ENCODE data around the gene ADCY7.

The ADCY7 gene

GRCh38 chr16:50252874-50253513 lies 13.4 kb upstream of the ADCY7 start:
- no peak for DNase-seq (ENCODE audit: low read depth)
- TF ChIP-seq POLR2A (IDR thresholded peaks at IDR 0.05; ENCODE audit: extremely low read depth, insufficient read length) (no peak), MAX (IDR thresholded peaks at IDR 0.05; ENCODE audit: low read depth, low read length) (no peak), MYC (IDR thresholded peaks at IDR 0.05; ENCODE audit: low read depth, low read length) (no peak)
- TF ChIP-seq, protein P1, sequence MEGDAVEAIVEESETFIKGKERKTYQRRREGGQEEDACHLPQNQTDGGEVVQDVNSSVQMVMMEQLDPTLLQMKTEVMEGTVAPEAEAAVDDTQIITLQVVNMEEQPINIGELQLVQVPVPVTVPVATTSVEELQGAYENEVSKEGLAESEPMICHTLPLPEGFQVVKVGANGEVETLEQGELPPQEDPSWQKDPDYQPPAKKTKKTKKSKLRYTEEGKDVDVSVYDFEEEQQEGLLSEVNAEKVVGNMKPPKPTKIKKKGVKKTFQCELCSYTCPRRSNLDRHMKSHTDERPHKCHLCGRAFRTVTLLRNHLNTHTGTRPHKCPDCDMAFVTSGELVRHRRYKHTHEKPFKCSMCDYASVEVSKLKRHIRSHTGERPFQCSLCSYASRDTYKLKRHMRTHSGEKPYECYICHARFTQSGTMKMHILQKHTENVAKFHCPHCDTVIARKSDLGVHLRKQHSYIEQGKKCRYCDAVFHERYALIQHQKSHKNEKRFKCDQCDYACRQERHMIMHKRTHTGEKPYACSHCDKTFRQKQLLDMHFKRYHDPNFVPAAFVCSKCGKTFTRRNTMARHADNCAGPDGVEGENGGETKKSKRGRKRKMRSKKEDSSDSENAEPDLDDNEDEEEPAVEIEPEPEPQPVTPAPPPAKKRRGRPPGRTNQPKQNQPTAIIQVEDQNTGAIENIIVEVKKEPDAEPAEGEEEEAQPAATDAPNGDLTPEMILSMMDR (IDR thresholded peaks at IDR 0.05; ENCODE audit: low read depth, low read length), result no peak
- no peak overlapping the region for H3K4me3 ChIP-seq (ENCODE audit: low read depth, low read length)

GRCh38 chr16:50253514-50253910 lies 12.8 kb upstream of the ADCY7 start:
- no peak for DNase-seq (ENCODE audit: low read depth)
- TF ChIP-seq MYC (IDR thresholded peaks at IDR 0.05; ENCODE audit: low read depth, low read length) (no peak), MAX (IDR thresholded peaks at IDR 0.05; ENCODE audit: low read depth, low read length) (no peak), POLR2A (IDR thresholded peaks at IDR 0.05; ENCODE audit: extremely low read depth, insufficient read length) (no peak)
- TF ChIP-seq, protein P1 (IDR thresholded peaks at IDR 0.05; ENCODE audit: low read depth, low read length), result no peak
- no peak overlapping the region for H3K4me3 ChIP-seq (ENCODE audit: low read depth, low read length)

- no peak overlapping the region for H3K4me3 ChIP-seq (ENCODE audit: low read depth, low read length)
- no peak for DNase-seq (ENCODE audit: low read depth)
Measured at GRCh38 chr16:50254072-50254471, 12.3 kb upstream of the ADCY7 start.

GRCh38 chr16:50255538-50255937 lies 10.8 kb upstream of the ADCY7 start:
- H3K4me3 ChIP-seq (ENCODE audit: low read depth, low read length), result no peak overlapping the region
- TF ChIP-seq MYC (IDR thresholded peaks at IDR 0.05; ENCODE audit: low read depth, low read length) (no peak), MAX (IDR thresholded peaks at IDR 0.05; ENCODE audit: low read depth, low read length) (no peak), POLR2A (IDR thresholded peaks at IDR 0.05; ENCODE audit: extremely low read depth, insufficient read length) (no peak)
- TF ChIP-seq, protein P1 (IDR thresholded peaks at IDR 0.05; ENCODE audit: low read depth, low read length), result no peak
- no peak for DNase-seq (ENCODE audit: low read depth)

More at GRCh38 chr16:50254072-50254471, 12.3 kb upstream of the ADCY7 start:
- TF ChIP-seq MAX (IDR thresholded peaks at IDR 0.05; ENCODE audit: low read depth, low read length), result no peak
- TF ChIP-seq MYC (IDR thresholded peaks at IDR 0.05; ENCODE audit: low read depth, low read length), result no peak
- TF ChIP-seq, protein P1 (IDR thresholded peaks at IDR 0.05; ENCODE audit: low read depth, low read length), result no peak
- no peak for TF ChIP-seq POLR2A (IDR thresholded peaks at IDR 0.05; ENCODE audit: extremely low read depth, insufficient read length)

GRCh38 chr16:50256604-50257003 lies 9.7 kb upstream of the ADCY7 start:
- no peak for DNase-seq (ENCODE audit: low read depth)
- H3K4me3 ChIP-seq (ENCODE audit: low read depth, low read length), result no peak overlapping the region
- TF ChIP-seq, protein P1 (IDR thresholded peaks at IDR 0.05; ENCODE audit: low read depth, low read length), result no peak
- no peak for TF ChIP-seq POLR2A (IDR thresholded peaks at IDR 0.05; ENCODE audit: extremely low read depth, insufficient read length)
- TF ChIP-seq MYC (IDR thresholded peaks at IDR 0.05; ENCODE audit: low read depth, low read length), result no peak
- TF ChIP-seq MAX (IDR thresholded peaks at IDR 0.05; ENCODE audit: low read depth, low read length), result no peak
